B cell (primary cell): ENCODE measurements around the gene UTS2. TPM values are rescaled to one million over a fixed set of nuclear protein-coding genes. Genes with fewer than 3 reads are reported as not detected.
A peak's percentile ranks its signal among the peaks of the same experiment; 100 is the strongest.

Source experiments
- ATAC-seq: fragments of 200-7000 bp; cut with Tn5 transposase; one replicate; pipeline ENCODE4 v1.10.0; 2021; ENCODE audit warnings: low read depth, mild to moderate bottlenecking, moderate number of reproducible peaks, moderate library complexity
- CTCF ChIA-PET: fragments of 350-600 bp; sonication (Branson Sonifier 250); formaldehyde crosslinking; loops from one replicate; lab custom pipeline; 2021; ENCODE audit warnings: antibody characterized with exemption, inconsistent platforms; lab: Charles Lee
- POLR2A ChIA-PET: fragments of 350-600 bp; sonication (Branson Sonifier 250); formaldehyde crosslinking; loops from one replicate; lab custom pipeline; 2021; ENCODE audit warnings: antibody characterized with exemption; lab: Charles Lee
- DNase-seq: peaks from one replicate; pipeline ENCODE4 v3.0.0; 2013
- H2AFZ ChIP-seq: 2 replicates; pipeline ENCODE4 v1.6.1; 2012; ENCODE audit warnings: mild to moderate bottlenecking, low read depth, low read length; ENCODE audit not compliant: insufficient read depth, poor library complexity, severe bottlenecking
- H3K27ac ChIP-seq, 2 donors: 1 replicate in 1 of 2; 2 replicates in 1 of 2; pipeline ENCODE4 v1.5.1; 2012 to 2013; ENCODE audit warnings: low read length in 2 of 2, mild to moderate bottlenecking in 2 of 2, moderate library complexity in 1 of 2
- H3K27me3 ChIP-seq, 4 experiments: fragments of 200-600 bp in 1 of 4; sonication (generic) in 1 of 4; replicated peaks in 1 of 4; 1 replicate in 2 of 4; 2 replicates in 2 of 4; pipeline versions ENCODE4 v1.6.1 to v1.7.0; 2013 to 2016; ENCODE audit warnings: low read length in 3 of 4, mild to moderate bottlenecking in 2 of 4, mixed read lengths in 1 of 4, moderate library complexity in 1 of 4; ENCODE audit not compliant: insufficient read depth in 4 of 4, control insufficient read depth in 3 of 4; ENCODE audit errors: control extremely low read depth in 1 of 4
- H3K36me3 ChIP-seq, 2 experiments: replicated peaks in 1 of 2; 1 replicate in 1 of 2; 2 replicates in 1 of 2; pipeline versions ENCODE4 v1.6.1 to v1.7.1; 2013; ENCODE audit warnings: low read length in 1 of 2; ENCODE audit not compliant: insufficient read depth in 2 of 2, control insufficient read depth in 1 of 2; ENCODE audit errors: control extremely low read depth in 1 of 2, extremely low read depth in 1 of 2
- H3K4me1 ChIP-seq, 2 donors: fragments of 200-600 bp in 1 of 2; sonication (generic) in 1 of 2; 1 replicate in 1 of 2; 2 replicates in 1 of 2; pipeline versions ENCODE4 v1.5.1 to v1.6.1; 2013 to 2017; ENCODE audit warnings: low read length in 2 of 2; ENCODE audit not compliant: control insufficient read depth in 2 of 2, insufficient read depth in 2 of 2
- H3K4me2 ChIP-seq: replicated peaks from 2 replicates; pipeline ENCODE3; 2012; ENCODE audit warnings: mild to moderate bottlenecking, low read depth, low read length; ENCODE audit not compliant: poor library complexity, severe bottlenecking
- H3K4me3 ChIP-seq, 5 experiments: fragments of 200-600 bp in 1 of 5; sonication (generic) in 1 of 5; 1 replicate in 3 of 5; 2 replicates in 2 of 5; pipeline versions ENCODE4 v1.5.1 to v1.7.0; 2011 to 2016; ENCODE audit warnings: low read length in 4 of 5, mild to moderate bottlenecking in 4 of 5, low read depth in 2 of 5, control low read depth in 1 of 5, moderate library complexity in 1 of 5; ENCODE audit not compliant: insufficient read depth in 1 of 5; ENCODE audit errors: control extremely low read depth in 1 of 5, extremely low read depth in 1 of 5
- H3K79me2 ChIP-seq: fragments of 200-600 bp; sonication (generic); one replicate; pipeline ENCODE4 v1.6.0; 2016; ENCODE audit warnings: low read length; ENCODE audit not compliant: control insufficient read depth, insufficient read depth
- H3K9ac ChIP-seq: fragments of 200-600 bp; sonication (generic); 2 replicates; pipeline ENCODE4 v1.6.1; 2017; ENCODE audit warnings: mild to moderate bottlenecking, low read length, moderate library complexity
- H3K9me3 ChIP-seq, 3 donors: one replicate each; pipeline versions ENCODE4 v1.6.1 to v1.7.1; 2013; ENCODE audit warnings: low read length in 2 of 3; ENCODE audit not compliant: control insufficient read depth in 2 of 3, insufficient read depth in 1 of 3; ENCODE audit errors: control extremely low read depth in 1 of 3
- H4K20me1 ChIP-seq: 2 replicates; pipeline ENCODE4 v1.6.0; 2012; ENCODE audit warnings: mild to moderate bottlenecking, low read length; ENCODE audit not compliant: insufficient read depth, control insufficient read depth, poor library complexity, severe bottlenecking
- H3K27ac Mint-ChIP-seq: one replicate; pipeline ENCODE4 v1.8.0; 2021; ENCODE audit warnings: mixed read lengths
- H3K27me3 Mint-ChIP-seq: one replicate; pipeline ENCODE4 v1.8.0; 2021; ENCODE audit warnings: mixed read lengths
- H3K4me1 Mint-ChIP-seq: one replicate; pipeline ENCODE4 v1.8.0; 2021; ENCODE audit warnings: mixed read lengths
- H3K4me3 Mint-ChIP-seq: one replicate; pipeline ENCODE4 v1.8.0; 2021; ENCODE audit warnings: mixed read lengths
- H3K9me3 Mint-ChIP-seq: one replicate; pipeline ENCODE4 v1.8.0; 2022; ENCODE audit warnings: mixed read lengths; ENCODE audit not compliant: insufficient read depth
- CTCF ChIP-seq: fragments of 200-600 bp; IDR thresholded peaks from one replicate; pipeline ENCODE4 v1.8.0; 2022; ENCODE audit warnings: antibody characterized with exemption, mild to moderate bottlenecking
- EZH2 ChIP-seq: IDR thresholded peaks from 2 replicates; pipeline ENCODE4 v1.6.1; 2012; ENCODE audit warnings: borderline replicate concordance, low read depth, mild to moderate bottlenecking, moderate library complexity, low read length; ENCODE audit not compliant: insufficient read depth, poor library complexity, severe bottlenecking
- WGBS: methylation state at CpG from one replicate; pipeline ENCODE4 v1.1.5; 2013; ENCODE audit warnings: missing lambda C conversion rate; ENCODE audit not compliant: insufficient coverage; 5-methylcytosine and 5-hydroxymethylcytosine counted together
- intact Hi-C: fragments of 100-400 bp; cut with micrococcal nuclease; formaldehyde crosslinking; loops from one replicate; pipeline ENCODE4 v1.10.0; 2022
- polyA plus RNA-seq: library from polyadenylated mRNA; depleted of rRNA; stranded (reverse); fragments of >200 nt; gene quantifications from 2 replicates; pipeline ENCODE4 v1.2.3, GENCODE V29; 2012
- total RNA-seq, 2 donors: library from RNA; stranded (reverse); fragments of 120-200 nt in 1 of 2; gene quantifications; 1 replicate in 1 of 2; 2 replicates in 1 of 2; pipeline versions ENCODE4 v1.2.3 to v1.2.4, GENCODE V29; 2013 to 2022

UTS2 gene
- total and polyA plus RNA-seq, 2 donors (not counting 1 experiment from before 2014, with no cell fraction given), result 5.5 TPM; not detected in 1

- WGBS, result 91% methylated on average over 7 of the region's 7 CpGs
- Histone ChIP-seq H2AFZ (no peak overlapping the region), H3K79me2 (no peaks in the 10 kb centered on the region), H3K27ac (no peak overlapping the region), H3K36me3 (no peaks in the 10 kb centered on the region), H3K4me3 (no peak overlapping the region), H3K4me2 (no peak overlapping the region), H3K9ac (no peak overlapping the region), H3K27me3 (peaks cover 0 to 14% (median 8%) of the 10 kb centered on the region in 4 experiments), H3K9me3 (peaks cover 0 to 6% (median 0%) of the 10 kb centered on the region in 3 donors), H4K20me1 (no peaks in the 10 kb centered on the region), H3K4me1 (no peaks in the 10 kb centered on the region)
- H3K4me1 Mint-ChIP-seq, result no peaks in the 10 kb centered on the region
- TF ChIP-seq EZH2 (no peak), CTCF (no peak)
- CTCF ChIA-PET, result no interaction called here
- peaks cover 4% of the 10 kb centered on the region for H3K9me3 Mint-ChIP-seq
- H3K27ac Mint-ChIP-seq, result no peak overlapping the region
- ATAC-seq, result no peak
- peaks cover 6% of the 10 kb centered on the region for H3K27me3 Mint-ChIP-seq
- no peak for DNase-seq
- POLR2A ChIA-PET, result no interaction called here
- no peak overlapping the region for H3K4me3 Mint-ChIP-seq
- intact Hi-C loops, result no loop called here
Observed at GRCh38 chr1:7886405-7886745, 33.5 kb upstream of the UTS2 start.

- Histone ChIP-seq H3K79me2 (no peaks in the 10 kb centered on the region), H3K27ac (no peak overlapping the region), H2AFZ (no peak overlapping the region), H3K4me1 (no peaks in the 10 kb centered on the region), H3K9ac (no peak overlapping the region), H3K27me3 (peaks cover 0 to 14% (median 8%) of the 10 kb centered on the region in 4 experiments), H4K20me1 (no peaks in the 10 kb centered on the region), H3K9me3 (peaks cover 0 to 6% (median 5%) of the 10 kb centered on the region in 3 donors), H3K4me2 (no peak overlapping the region), H3K36me3 (no peaks in the 10 kb centered on the region), H3K4me3 (no peak overlapping the region)
- 46% methylated on average over 16 of the region's 27 CpGs for WGBS
- ATAC-seq (no peak), DNase-seq (peak; percentile 18)
- POLR2A ChIA-PET, result no interaction called here
- Mint-ChIP-seq H3K27ac (no peak overlapping the region), H3K27me3 (peaks cover 6% of the 10 kb centered on the region), H3K9me3 (peaks cover 4% of the 10 kb centered on the region), H3K4me3 (no peak overlapping the region), H3K4me1 (no peaks in the 10 kb centered on the region)
- no peak for TF ChIP-seq EZH2
- TF ChIP-seq CTCF, result no peak
- CTCF ChIA-PET, result no interaction called here
- intact Hi-C loops, result no loop called here
Observed at GRCh38 chr1:7885513-7886404, 32.9 kb upstream of the UTS2 start.
